HG03378 (cell line): ENCODE results near the gene ZSCAN5B.
"Not testable (repeated sequence)": the region's sequence is repeated elsewhere in the genome, so short reads cannot be mapped to it uniquely, and the experiment has no call there.

Experiments
- ATAC-seq: cut with Tn5 transposase; IDR thresholded peaks from one replicate; pipeline ENCODE4 v1.9.1; 2021; ENCODE audit warnings: mild to moderate bottlenecking, moderate library complexity; ENCODE audit not compliant: unreplicated experiment

The ZSCAN5B gene

DNA sequence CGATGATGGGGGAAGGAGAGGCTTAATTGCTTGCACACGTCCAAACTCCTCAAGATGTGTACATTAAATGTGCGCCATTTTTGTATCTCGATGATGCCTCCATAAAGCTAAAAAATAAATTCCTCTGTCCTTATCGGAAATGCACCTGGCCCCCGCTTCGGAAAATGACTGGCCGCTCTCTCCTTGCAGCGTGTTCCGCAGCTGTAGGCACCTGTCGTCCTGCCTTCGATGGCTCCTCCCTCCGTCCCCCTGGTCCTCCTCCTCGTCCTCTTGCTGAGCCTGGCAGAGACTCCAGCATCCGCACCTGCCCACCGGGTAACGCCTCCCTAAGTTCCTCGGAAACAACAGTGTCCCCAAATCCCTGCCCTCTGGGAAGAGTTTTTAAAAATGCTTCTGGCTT is 20.7 kb downstream of the ZSCAN5B start:
- no peak for ATAC-seq

DNA sequence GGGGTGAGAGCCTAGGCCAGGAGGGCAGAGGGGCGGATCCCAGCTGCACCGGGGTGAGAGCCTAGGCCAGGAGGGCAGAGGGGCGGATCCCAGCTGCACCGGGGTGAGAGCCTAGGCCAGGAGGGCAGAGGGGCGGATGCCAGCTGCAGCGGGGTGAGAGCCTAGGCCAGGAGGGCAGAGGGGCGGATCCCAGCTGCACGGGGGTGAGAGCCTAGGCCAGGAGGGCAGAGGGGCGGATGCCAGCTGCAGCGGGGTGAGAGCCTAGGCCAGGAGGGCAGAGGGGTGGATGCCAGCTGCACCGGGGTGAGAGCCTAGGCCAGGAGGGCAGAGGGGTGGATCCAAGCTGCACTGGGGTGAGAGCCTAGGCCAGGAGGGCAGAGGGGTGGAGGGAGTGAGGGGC is 21.3 kb downstream of the ZSCAN5B start:
- not testable (repeated sequence) for ATAC-seq

DNA sequence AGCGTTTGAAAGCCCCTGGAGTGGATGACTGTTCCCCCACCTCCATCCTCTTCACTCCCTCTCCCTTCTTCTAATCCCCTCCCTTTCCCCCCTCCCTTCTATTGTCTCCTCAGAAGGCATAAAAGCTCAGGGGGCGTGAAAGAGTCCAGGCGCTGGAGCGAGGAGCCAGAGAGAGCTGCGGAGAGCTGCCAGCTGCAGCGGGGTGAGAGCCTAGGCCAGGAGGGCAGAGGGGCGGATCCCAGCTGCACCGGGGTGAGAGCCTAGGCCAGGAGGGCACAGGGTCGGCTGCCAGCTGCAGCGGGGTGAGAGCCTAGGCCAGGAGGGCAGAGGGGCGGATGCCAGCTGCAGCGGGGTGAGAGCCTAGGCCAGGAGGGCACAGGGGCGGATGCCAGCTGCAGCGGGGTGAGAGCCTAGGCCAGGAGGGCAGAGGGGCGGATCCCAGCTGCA is 21.7 kb downstream of the ZSCAN5B start, which contains the start of gene GALP:
Gene GALP (plus strand): TSS at position 148 of the 447 bp plus-strand sequence. CDS start 1,101 bp downstream, outside the sequence.
- not testable (repeated sequence) for ATAC-seq

GRCh38 chr19:56174550-56174949 is 23.0 kb downstream of the ZSCAN5B start:
- ATAC-seq = no peak

GRCh38 chr19:56174086-56174485 is 23.5 kb downstream of the ZSCAN5B start:
- no peak for ATAC-seq

GRCh38 chr19:56170261-56170660 is 27.3 kb downstream of the ZSCAN5B start:
- no peak for ATAC-seq

DNA sequence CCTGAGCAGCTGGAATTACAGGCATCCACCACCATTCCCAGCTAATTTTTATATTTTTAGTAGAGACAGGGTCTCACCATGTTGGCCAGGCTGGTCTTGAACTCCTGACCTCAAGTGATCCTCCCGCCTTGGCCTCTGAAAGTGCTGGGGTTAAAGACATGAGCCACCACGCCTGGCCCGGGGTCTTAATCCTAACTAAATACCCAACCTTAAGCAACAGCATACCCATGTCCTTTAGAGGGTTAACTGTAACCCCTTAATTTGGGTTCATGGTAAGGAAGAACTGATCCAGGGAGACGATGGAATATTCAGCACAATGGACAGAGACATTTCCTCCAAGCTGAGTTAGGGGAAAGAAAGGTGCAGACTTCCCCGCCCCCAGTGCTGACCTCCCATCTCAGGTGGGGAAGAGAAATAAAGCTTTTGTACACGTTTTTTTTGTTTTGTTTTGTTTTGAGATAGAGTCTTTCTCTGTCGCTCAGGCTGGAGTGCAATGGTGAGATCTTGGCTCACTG is 30.5 kb downstream of the ZSCAN5B start:
- ATAC-seq = no peak

- ATAC-seq = no peak
Measured at GRCh38 chr19:56163097-56163496, 34.5 kb downstream of the ZSCAN5B start.

- no peak for ATAC-seq
Measured at GRCh38 chr19:56162258-56162657, 35.3 kb downstream of the ZSCAN5B start.

DNA sequence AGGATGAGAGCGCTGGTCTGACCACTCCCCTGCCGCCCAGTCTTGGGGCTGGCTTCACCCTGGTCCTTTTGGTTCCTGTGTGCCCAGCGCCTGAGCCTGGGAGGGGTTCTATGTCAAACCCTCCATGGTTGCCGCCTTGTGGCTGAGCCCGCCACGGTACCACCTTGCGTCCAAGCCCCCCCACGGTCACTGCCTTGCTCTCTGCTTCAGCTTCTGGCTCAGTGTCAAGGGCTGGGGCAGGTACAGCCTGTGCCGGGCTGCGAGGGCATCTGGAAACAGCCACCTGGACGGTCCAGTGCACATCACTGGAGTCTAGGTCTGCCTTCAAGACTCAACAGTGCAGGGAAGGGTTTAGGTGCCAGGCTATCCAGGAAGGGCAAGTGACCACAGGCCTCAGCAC is 36.0 kb downstream of the ZSCAN5B start:
- no peak for ATAC-seq

DNA sequence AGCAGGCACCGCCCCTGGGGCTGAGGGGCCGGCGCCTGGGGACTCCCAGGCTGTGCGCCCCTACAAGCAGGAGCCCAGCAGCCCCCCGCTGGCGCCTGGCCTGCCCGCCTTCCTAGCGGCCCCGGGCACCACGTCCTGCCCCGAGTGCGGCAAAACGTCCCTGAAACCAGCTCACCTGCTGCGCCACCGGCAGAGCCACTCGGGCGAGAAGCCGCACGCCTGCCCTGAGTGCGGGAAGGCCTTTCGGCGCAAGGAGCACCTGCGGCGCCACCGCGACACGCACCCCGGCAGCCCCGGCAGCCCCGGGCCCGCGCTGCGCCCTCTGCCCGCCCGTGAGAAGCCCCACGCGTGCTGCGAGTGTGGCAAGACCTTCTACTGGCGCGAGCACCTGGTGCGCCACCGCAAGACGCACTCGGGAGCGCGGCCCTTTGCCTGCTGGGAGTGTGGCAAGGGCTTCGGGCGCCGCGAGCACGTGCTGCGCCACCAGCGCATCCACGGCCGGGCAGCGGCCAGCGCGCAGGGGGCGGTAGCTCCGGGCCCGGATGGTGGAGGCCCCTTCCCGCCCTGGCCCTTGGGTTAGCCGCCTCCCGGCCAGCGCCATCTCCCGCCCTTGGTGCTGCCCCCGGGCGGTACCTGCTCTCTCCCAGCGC is 37.8 kb downstream of the ZSCAN5B start:
- no peak for ATAC-seq

GRCh38 chr19:56159009-56159559 is 38.5 kb downstream of the ZSCAN5B start:
- no peak for ATAC-seq

DNA sequence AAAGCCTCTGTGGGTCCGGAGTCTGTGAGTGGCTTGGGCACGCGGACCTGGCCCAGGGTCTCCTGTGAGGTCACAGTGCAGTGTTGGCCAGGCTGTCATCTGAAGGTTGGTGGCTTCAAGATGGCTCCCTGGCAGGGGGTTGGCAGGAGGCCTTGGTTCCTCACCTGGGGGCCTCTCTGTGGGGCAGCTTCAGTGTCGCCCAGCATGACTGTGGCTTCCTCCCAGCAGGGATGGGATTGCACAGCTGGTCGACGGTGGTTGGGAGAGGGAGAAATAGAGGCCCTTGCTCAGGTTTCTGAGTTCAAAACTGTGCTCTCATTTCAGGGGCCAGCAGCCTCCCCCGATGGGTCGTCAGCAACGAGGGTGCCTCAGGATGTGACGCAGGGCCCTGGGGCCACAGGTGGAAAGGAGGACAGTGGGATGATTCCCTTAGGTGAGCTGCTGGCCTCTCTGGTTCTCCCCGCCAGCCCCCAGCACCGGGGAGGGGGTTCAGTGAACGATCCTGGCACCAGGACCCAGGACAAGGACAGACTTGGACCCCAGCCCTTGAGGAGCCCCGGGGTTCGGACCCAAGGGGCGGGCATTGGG is 39.3 kb downstream of the ZSCAN5B start:
- ATAC-seq = no peak

GRCh38 chr19:56156768-56157167 is 40.8 kb downstream of the ZSCAN5B start:
- ATAC-seq = no peak

- no peak for ATAC-seq
Measured at GRCh38 chr19:56155124-56155687, 42.4 kb downstream of the ZSCAN5B start.

GRCh38 chr19:56153507-56153906 is 44.1 kb downstream of the ZSCAN5B start:
- ATAC-seq = no peak

DNA sequence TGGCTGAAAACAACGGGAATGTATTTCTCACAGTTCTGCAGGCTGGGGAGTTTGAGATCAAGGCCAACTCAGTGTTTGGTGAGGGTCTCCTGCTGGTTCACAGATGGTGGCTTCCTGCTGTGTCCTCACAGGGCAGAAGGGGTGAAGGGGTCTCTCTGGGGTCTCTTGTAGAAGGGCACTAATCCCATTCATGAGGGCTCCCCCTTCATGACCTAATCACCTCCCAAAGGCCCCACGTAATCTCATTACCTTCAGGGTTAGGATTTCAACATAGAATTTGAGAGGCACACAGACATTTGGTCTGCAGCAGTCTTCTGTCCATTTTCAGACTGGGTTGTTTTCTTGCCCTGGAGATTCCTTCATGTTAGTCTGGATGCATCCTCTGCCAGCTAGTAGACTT is 44.9 kb downstream of the ZSCAN5B start:
- no peak for ATAC-seq

GRCh38 chr19:56150358-56150757 is 47.2 kb downstream of the ZSCAN5B start:
- ATAC-seq = no peak

- no peak for ATAC-seq
Measured at GRCh38 chr19:56149656-56150038, 47.9 kb downstream of the ZSCAN5B start.

GRCh38 chr19:56148955-56149655 is 48.5 kb downstream of the ZSCAN5B start:
- not testable (repeated sequence) for ATAC-seq

DNA sequence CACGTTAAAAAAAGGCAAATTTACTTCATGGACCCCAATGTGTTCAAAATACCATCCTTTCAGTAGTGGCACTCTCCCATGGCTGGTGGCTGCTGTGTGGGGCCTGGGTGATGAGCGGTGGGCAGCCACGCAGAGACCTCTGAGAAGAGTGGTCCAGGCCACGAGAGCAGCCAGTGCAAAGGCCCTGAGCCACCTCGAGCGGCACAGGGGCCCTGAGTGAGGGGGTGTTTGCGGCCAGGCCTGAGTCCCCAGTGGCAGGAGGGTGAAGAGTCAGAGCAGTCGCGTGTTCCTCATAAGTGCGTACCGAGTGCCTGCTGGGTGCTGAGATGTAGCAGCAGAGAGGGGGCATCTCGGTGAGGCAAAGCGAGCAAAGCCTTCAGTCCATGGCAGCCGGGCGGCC is 49.5 kb downstream of the ZSCAN5B start:
- ATAC-seq = no peak
